ENCODE measurements around the gene TICAM1.
"Not testable (repeated sequence)": the region's sequence is repeated elsewhere in the genome, so short reads cannot be mapped to it uniquely, and the experiment has no call there.

The TICAM1 gene

GRCh38 chr19:4844348-4845179 is 13.1 kb upstream of the TICAM1 start:
- peak; percentile 32 for DNase-seq (ENCODE audit: low spot score)

- DNase-seq (ENCODE audit: low spot score): no peak
These were observed 12.1 kb upstream of the TICAM1 start for GRCh38 chr19:4843647-4843965.

GRCh38 chr19:4839192-4839591 is 7.7 kb upstream of the TICAM1 start:
- no peak for DNase-seq (ENCODE audit: low spot score)

- no peak for DNase-seq (ENCODE audit: low spot score)
These were observed 1.3 kb upstream of the TICAM1 start for GRCh38 chr19:4832776-4833175.

- not testable (repeated sequence) for DNase-seq (ENCODE audit: low spot score)
These were observed 448 bp upstream of the TICAM1 start for GRCh38 chr19:4831979-4832340.

GRCh38 chr19:4830768-4831265 is 695 bp downstream of the TICAM1 start:
- DNase-seq (ENCODE audit: low spot score): no peak

GRCh38 chr19:4830332-4830731 is 1.2 kb downstream of the TICAM1 start:
- no peak for DNase-seq (ENCODE audit: low spot score)

GRCh38 chr19:4829001-4829712 is 2.4 kb downstream of the TICAM1 start:
- DNase-seq (ENCODE audit: low spot score): no peak

- no peak for DNase-seq (ENCODE audit: low spot score)
These were observed 7.9 kb downstream of the TICAM1 start for GRCh38 chr19:4823577-4823976.

GRCh38 chr19:4822354-4822753 is 9.2 kb downstream of the TICAM1 start:
- not testable (repeated sequence) for DNase-seq (ENCODE audit: low spot score)

GRCh38 chr19:4821265-4821664 is 10.2 kb downstream of the TICAM1 start:
- no peak for DNase-seq (ENCODE audit: low spot score)

GRCh38 chr19:4817467-4818277 is 13.8 kb downstream of the TICAM1 start:
- DNase-seq (ENCODE audit: low spot score): no peak

GRCh38 chr19:4816950-4817278 is 14.6 kb downstream of the TICAM1 start:
- no peak for DNase-seq (ENCODE audit: low spot score)

- DNase-seq (ENCODE audit: low spot score): no peak
These were observed 15.1 kb downstream of the TICAM1 start for GRCh38 chr19:4816202-4816949.

GRCh38 chr19:4815426-4816201 is 15.9 kb downstream of the TICAM1 start:
- peak; percentile 99 for DNase-seq (ENCODE audit: low spot score)

GRCh38 chr19:4814625-4815425 is 16.7 kb downstream of the TICAM1 start:
- no peak for DNase-seq (ENCODE audit: low spot score)

GRCh38 chr19:4811328-4812131 is 20.0 kb downstream of the TICAM1 start:
- peak; percentile 69 for DNase-seq (ENCODE audit: low spot score)

- no peak for DNase-seq (ENCODE audit: low spot score)
These were observed 24.3 kb downstream of the TICAM1 start for GRCh38 chr19:4807188-4807587.

- no peak for DNase-seq (ENCODE audit: low spot score)
These were observed 25.1 kb downstream of the TICAM1 start for GRCh38 chr19:4806384-4806783.
